Measurements from ENCODE around the gene SREK1IP1.

Gene SREK1IP1

DNA sequence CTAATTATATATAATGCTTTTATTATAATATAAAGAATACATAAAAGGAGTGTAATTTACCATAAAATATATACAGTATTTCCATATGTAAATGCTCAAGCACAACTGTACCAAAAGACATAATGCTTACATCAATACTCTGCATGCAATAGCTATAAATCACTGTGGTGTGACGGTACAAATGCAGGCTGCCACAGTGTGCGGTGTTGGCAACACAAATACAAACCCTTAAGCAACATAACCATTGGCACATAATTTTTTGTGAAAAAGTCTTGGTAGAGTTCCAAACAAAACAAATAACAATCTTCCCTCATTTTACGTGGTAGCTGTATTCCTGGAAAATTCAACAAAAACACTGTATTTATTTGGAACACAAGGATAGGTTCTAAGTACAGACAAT is 80.1 kb downstream of the SREK1IP1 start:
- no peaks in the 10 kb centered on the region for H3K36me3 ChIP-seq (ENCODE audit: insufficient read depth, low read length)
- no peaks in the 10 kb centered on the region for H3K9me3 ChIP-seq (ENCODE audit: control insufficient read depth, insufficient read depth, low read length)
- H3K4me1 ChIP-seq (ENCODE audit: insufficient read depth, low read length): peaks cover 9% of the 10 kb centered on the region
- no peak overlapping the region for H3K9ac ChIP-seq (ENCODE audit: low read depth, low read length)

DNA sequence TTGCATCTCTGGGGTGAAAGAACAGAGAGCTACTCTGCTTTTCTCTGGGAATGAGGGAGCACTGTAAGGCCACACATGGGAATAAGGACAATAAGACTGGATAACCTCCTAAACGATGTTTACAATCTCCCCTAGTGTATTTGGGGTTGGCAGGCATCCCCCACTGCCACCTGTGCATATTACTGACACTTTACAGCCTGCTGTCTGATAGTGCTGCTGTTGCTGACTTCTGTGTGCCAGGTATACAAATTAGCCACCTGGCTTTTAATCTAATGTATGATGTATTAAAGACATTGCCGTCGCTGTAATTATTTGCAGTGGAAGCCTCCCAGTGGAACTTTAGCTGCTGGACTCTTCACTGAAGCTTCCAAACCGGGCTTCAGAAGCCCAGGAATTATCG is 82.6 kb downstream of the SREK1IP1 start:
- H3K9me3 ChIP-seq (ENCODE audit: control insufficient read depth, insufficient read depth, low read length): no peaks in the 10 kb centered on the region
- peaks cover 9% of the 10 kb centered on the region for H3K4me1 ChIP-seq (ENCODE audit: insufficient read depth, low read length)
- no peak overlapping the region for H3K9ac ChIP-seq (ENCODE audit: low read depth, low read length)
- no peaks in the 10 kb centered on the region for H3K36me3 ChIP-seq (ENCODE audit: insufficient read depth, low read length)

DNA sequence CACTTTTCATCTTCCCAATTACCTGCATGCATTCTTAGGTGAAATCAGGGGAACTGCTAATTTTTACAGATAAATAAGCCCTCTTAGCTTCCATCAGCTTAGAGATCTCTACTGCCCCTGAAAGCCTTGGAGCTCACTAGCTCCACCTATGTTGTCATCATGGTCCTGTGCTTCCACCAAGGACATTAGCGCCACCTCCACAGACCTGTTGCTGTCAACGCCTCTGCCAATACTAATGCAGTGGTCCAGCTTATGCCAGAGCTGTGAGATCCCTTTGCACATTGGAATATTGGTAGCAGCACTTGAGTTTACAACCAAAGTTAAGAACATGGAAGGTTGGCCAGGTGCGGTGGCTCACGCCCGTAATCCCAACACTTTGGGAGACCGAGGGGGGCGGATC is 85.9 kb downstream of the SREK1IP1 start:
- no peaks in the 10 kb centered on the region; the same call in 1 of the 2 replicates for H3K4me1 ChIP-seq (ENCODE audit: insufficient read depth, low read length)
- no peaks in the 10 kb centered on the region for H3K9me3 ChIP-seq (ENCODE audit: control insufficient read depth, insufficient read depth, low read length)
- no peak overlapping the region for H3K9ac ChIP-seq (ENCODE audit: low read depth, low read length)
- H3K36me3 ChIP-seq (ENCODE audit: insufficient read depth, low read length): no peaks in the 10 kb centered on the region

DNA sequence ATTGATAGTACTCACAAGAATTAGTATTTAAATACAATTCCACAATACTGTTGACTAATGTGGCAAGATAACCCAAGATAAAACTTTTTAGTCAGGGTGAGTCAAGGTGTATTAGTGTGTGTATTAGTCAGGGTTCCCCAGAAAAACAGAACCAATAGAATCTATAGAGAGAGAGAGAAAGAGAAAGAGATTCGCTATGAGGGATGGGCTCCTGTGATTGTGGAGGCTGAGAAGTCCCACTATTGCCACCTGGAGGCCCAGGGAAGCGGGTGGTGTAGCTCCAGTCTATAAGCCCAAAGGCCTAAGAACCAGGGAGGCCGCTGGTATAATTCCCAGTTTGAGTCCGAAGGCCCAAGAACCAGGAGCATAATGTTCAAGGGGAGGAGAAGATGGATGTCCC is 88.2 kb downstream of the SREK1IP1 start:
- Histone ChIP-seq H3K4me1 (ENCODE audit: insufficient read depth, low read length) (no peaks in the 10 kb centered on the region), H3K9ac (ENCODE audit: low read depth, low read length) (no peak overlapping the region), H3K9me3 (ENCODE audit: control insufficient read depth, insufficient read depth, low read length) (no peaks in the 10 kb centered on the region), H3K36me3 (ENCODE audit: insufficient read depth, low read length) (no peaks in the 10 kb centered on the region)

DNA sequence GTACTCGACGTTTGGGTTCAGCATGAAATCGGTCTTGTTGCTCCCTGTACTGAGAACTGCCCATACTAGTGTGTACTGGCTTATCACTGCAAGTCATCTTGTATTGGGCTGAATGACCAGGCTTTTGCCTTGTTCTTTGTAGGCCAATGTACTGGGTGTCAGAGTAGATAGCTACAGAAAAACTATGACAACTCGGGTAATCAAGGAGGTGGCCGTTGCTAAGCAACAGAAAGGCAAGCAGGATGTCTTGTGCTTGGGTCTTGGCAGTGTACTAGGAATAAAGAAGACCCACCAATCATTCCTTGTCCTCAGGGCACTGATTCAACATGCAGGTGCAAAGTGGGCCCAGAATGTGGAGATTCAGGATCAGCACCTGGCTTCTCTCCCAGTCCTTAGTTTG is 90.1 kb downstream of the SREK1IP1 start:
- Histone ChIP-seq H3K4me1 (ENCODE audit: insufficient read depth, low read length) (no peaks in the 10 kb centered on the region), H3K9ac (ENCODE audit: low read depth, low read length) (no peak overlapping the region), H3K9me3 (ENCODE audit: control insufficient read depth, insufficient read depth, low read length) (no peaks in the 10 kb centered on the region), H3K36me3 (ENCODE audit: insufficient read depth, low read length) (no peaks in the 10 kb centered on the region)

DNA sequence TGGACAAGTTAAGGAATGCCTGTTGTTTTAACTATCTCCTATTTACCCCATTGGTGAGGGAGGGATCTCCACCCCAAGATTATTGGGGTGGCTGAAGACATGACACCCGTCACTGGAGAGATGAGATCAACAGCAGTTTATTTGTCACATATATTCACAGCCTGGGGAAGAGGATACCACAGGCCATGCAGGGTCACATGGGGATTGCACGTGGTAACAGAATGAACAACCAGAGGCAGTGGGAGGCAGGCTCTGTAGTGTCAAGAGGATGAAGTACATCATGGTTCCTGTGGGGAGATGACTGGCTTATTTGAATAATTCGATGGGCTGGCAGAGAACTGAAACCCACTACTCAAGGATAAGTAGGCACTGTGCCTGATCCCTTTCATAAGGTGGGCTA is 96.8 kb downstream of the SREK1IP1 start:
- Histone ChIP-seq H3K9me3 (ENCODE audit: control insufficient read depth, insufficient read depth, low read length) (no peaks in the 10 kb centered on the region), H3K9ac (ENCODE audit: low read depth, low read length) (no peak overlapping the region), H3K4me1 (ENCODE audit: insufficient read depth, low read length) (no peaks in the 10 kb centered on the region), H3K36me3 (ENCODE audit: insufficient read depth, low read length) (no peaks in the 10 kb centered on the region)

DNA sequence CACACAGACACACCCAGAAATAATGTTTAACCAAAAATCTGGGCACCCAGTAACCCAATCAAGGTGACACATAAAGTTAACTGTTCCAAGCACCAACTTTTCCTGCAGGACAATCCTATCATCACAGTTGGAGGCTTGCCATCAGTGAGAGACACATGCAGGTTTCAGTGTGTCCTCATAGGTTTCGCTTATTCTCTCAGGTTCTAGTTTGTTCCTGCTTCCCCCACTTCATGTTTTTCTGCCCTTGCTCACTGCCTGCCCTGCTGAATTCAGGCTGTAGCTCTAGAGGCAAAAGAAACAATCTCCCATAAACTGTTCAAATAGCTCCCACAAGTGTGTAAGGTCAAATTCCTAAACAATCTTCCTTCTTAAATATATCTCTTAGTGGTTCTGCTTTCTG is 98.2 kb downstream of the SREK1IP1 start:
- Histone ChIP-seq H3K4me1 (ENCODE audit: insufficient read depth, low read length) (no peaks in the 10 kb centered on the region), H3K9me3 (ENCODE audit: control insufficient read depth, insufficient read depth, low read length) (no peaks in the 10 kb centered on the region), H3K9ac (ENCODE audit: low read depth, low read length) (no peak overlapping the region), H3K36me3 (ENCODE audit: insufficient read depth, low read length) (no peaks in the 10 kb centered on the region)

Data from ES-I3 (cell line).